Transverse colon (tissue), 3 donors: ENCODE measurements around the gene BCL2L13.

Source experiments
- EP300 ChIP-seq: sonication (generic); formaldehyde crosslinking; IDR thresholded peaks from one replicate; pipeline ENCODE4 v1.6.1; 2017; ENCODE audit warnings: antibody characterized with exemption, low read depth
- POLR2A ChIP-seq: fragments of 450-650 bp; IDR thresholded peaks from one replicate; pipeline ENCODE4 v1.6.1; 2016; ENCODE audit warnings: antibody characterized with exemption, mild to moderate bottlenecking, moderate library complexity
- POLR2AphosphoS5 ChIP-seq, 3 donors: sonication (generic); formaldehyde crosslinking; IDR thresholded peaks; one replicate each; pipeline ENCODE4 v1.6.1; 2016; ENCODE audit warnings: antibody characterized with exemption in 3 of 3

GRCh38 chr22:17780116-17780740 lies 141.7 kb downstream of the BCL2L13 start:
- no peak for TF ChIP-seq EP300
- TF ChIP-seq POLR2AphosphoS5 (IDR thresholded peaks at IDR 0.05) = no peak
- no peak for TF ChIP-seq POLR2A
